RWPE2 (cell line): ENCODE results near the gene FCRL1.

ENCODE experiments used
- ATAC-seq: fragments of 200-7000 bp; cut with Tn5 transposase; 3 replicates; pipeline ENCODE4 v1.9.1; 2021; ENCODE audit warnings: low read depth
- DNase-seq: peaks from one replicate; pipeline ENCODE4 v3.0.0-alpha.2; 2020; ENCODE audit warnings: low spot score
- H3K27ac ChIP-seq: fragments of 450-650 bp; 2 replicates; pipeline ENCODE4 v1.5.1; 2017; ENCODE audit warnings: mild to moderate bottlenecking; ENCODE audit not compliant: poor library complexity, severe bottlenecking
- H3K27me3 ChIP-seq: fragments of 250-450 bp; sonication (Bioruptor Pico); 2 replicates; pipeline ENCODE4 v1.5.1; 2021; ENCODE audit warnings: mild to moderate bottlenecking, moderate library complexity; ENCODE audit not compliant: insufficient read depth, poor library complexity, severe bottlenecking
- H3K36me3 ChIP-seq: fragments of 250-450 bp; sonication (Bioruptor Pico); 2 replicates; pipeline ENCODE4 v1.5.1; 2020; ENCODE audit warnings: low read depth, mild to moderate bottlenecking, moderate library complexity
- H3K4me1 ChIP-seq: fragments of 250-450 bp; sonication (Bioruptor Pico); 2 replicates; pipeline ENCODE4 v1.5.1; 2021; ENCODE audit warnings: mild to moderate bottlenecking, moderate library complexity; ENCODE audit not compliant: insufficient read depth, poor library complexity, severe bottlenecking
- H3K4me3 ChIP-seq: fragments of 250-450 bp; sonication (Bioruptor Pico); 2 replicates; pipeline ENCODE4 v1.5.1; 2021; ENCODE audit warnings: mild to moderate bottlenecking, moderate library complexity; ENCODE audit not compliant: severe bottlenecking
- H3K9me3 ChIP-seq: fragments of 250-450 bp; sonication (Bioruptor Pico); 2 replicates; pipeline ENCODE4 v1.5.1; 2021; ENCODE audit warnings: mild to moderate bottlenecking, moderate library complexity; ENCODE audit not compliant: severe bottlenecking
- TF ChIP-seq, protein P1 (sequence below): fragments of 450-650 bp; IDR thresholded peaks from one replicate; pipeline ENCODE4 v1.5.1; 2017; ENCODE audit warnings: mild to moderate bottlenecking, moderate library complexity; ENCODE audit not compliant: poor library complexity, severe bottlenecking

The FCRL1 gene

GRCh38 chr1:157819896-157820295 lies at the start of gene FCRL1:
FCRL1 (minus strand) TSS chr1:157820120; CDS start chr1:157820037, 83 bp downstream.
- TF ChIP-seq, protein P1, sequence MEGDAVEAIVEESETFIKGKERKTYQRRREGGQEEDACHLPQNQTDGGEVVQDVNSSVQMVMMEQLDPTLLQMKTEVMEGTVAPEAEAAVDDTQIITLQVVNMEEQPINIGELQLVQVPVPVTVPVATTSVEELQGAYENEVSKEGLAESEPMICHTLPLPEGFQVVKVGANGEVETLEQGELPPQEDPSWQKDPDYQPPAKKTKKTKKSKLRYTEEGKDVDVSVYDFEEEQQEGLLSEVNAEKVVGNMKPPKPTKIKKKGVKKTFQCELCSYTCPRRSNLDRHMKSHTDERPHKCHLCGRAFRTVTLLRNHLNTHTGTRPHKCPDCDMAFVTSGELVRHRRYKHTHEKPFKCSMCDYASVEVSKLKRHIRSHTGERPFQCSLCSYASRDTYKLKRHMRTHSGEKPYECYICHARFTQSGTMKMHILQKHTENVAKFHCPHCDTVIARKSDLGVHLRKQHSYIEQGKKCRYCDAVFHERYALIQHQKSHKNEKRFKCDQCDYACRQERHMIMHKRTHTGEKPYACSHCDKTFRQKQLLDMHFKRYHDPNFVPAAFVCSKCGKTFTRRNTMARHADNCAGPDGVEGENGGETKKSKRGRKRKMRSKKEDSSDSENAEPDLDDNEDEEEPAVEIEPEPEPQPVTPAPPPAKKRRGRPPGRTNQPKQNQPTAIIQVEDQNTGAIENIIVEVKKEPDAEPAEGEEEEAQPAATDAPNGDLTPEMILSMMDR = no peak
- Histone ChIP-seq H3K4me1 (no peaks in the 10 kb centered on the region), H3K27ac (no peak within 1 kb of the TSS), H3K4me3 (no peak within 1 kb of the TSS), H3K36me3 (no peaks in the 10 kb centered on the region), H3K27me3 (peaks cover 3% of the 10 kb centered on the region), H3K9me3 (no peaks in the 10 kb centered on the region)
- ATAC-seq (no peak; the same call in 2 of the 3 replicates), DNase-seq (no peak)

- Histone ChIP-seq H3K36me3 (no peaks in the 10 kb centered on the region), H3K9me3 (no peaks in the 10 kb centered on the region), H3K27ac (no peak overlapping the region), H3K4me1 (no peaks in the 10 kb centered on the region), H3K27me3 (peaks cover 19% of the 10 kb centered on the region), H3K4me3 (no peak overlapping the region)
- ATAC-seq = no peak
- TF ChIP-seq, protein P1 = no peak
- DNase-seq = no peak
Observed at GRCh38 chr1:157868654-157869053, 48.7 kb upstream of the FCRL1 start.

GRCh38 chr1:157862114-157863070 lies 42.5 kb upstream of the FCRL1 start:
- Histone ChIP-seq H3K27ac (no peak overlapping the region), H3K4me3 (no peak overlapping the region), H3K27me3 (peaks cover 15% of the 10 kb centered on the region), H3K9me3 (no peaks in the 10 kb centered on the region), H3K36me3 (no peaks in the 10 kb centered on the region), H3K4me1 (no peaks in the 10 kb centered on the region)
- no peak for DNase-seq
- ATAC-seq = peak; percentile 75
- TF ChIP-seq, protein P1 = no peak

GRCh38 chr1:157856538-157856937 lies 36.6 kb upstream of the FCRL1 start:
- H3K9me3 ChIP-seq = no peaks in the 10 kb centered on the region
- H3K4me1 ChIP-seq = no peaks in the 10 kb centered on the region
- no peak overlapping the region for H3K27ac ChIP-seq
- H3K4me3 ChIP-seq = no peak overlapping the region
- TF ChIP-seq, protein P1 = no peak
- no peak for ATAC-seq
- H3K27me3 ChIP-seq = no peaks in the 10 kb centered on the region
- H3K36me3 ChIP-seq = no peaks in the 10 kb centered on the region
- DNase-seq = no peak

- ATAC-seq (peak; percentile 79; the same call in 2 of the 3 replicates), DNase-seq (no peak)
- Histone ChIP-seq H3K4me3 (no peak overlapping the region), H3K27me3 (no peaks in the 10 kb centered on the region), H3K9me3 (no peaks in the 10 kb centered on the region), H3K36me3 (no peaks in the 10 kb centered on the region), H3K27ac (no peak overlapping the region), H3K4me1 (no peaks in the 10 kb centered on the region)
- TF ChIP-seq, protein P1 = no peak
Observed at GRCh38 chr1:157852476-157852875, 32.6 kb upstream of the FCRL1 start.
